ENCODE results near the gene ELF1.
"Not testable (repeated sequence)": the region's sequence is repeated elsewhere in the genome, so short reads cannot be mapped to it uniquely, and the experiment has no call there.

ELF1 gene

DNA sequence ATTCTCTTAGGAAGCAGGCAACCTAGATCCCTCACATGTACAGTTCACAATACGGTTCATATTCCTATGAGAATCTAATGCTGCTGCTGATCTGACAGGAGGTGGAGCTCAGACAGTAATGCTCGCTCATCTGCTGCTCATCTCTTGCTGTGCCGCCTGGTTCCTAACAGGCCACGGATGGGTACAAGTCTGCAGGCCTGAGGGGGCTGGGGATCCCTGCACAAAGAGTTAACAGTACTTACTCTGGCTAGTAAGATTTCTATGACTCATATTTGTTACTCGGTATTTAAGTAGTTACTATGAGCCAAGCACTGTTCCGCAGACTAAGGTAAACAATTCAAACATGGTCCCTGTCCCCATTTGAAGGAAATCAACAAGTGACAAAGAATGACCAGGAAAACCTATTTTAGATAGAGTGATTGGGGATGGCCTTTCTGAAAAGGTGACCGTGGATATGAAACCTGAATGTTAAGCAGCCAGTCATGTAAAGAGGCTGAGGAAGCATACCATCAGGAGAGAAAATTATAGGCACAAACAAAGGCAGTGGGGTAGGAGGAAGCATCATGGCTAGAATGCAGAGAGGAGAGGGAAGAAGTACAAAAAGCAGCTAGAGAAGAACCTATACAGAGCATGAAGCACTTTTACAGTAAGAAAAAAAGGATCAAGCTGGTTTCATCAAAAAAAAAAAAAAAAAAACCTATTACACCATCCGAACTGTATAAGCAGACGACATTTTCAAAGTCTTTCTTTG lies 21.6 kb upstream of the ELF1 start:
- DNase-seq: no peak

DNA sequence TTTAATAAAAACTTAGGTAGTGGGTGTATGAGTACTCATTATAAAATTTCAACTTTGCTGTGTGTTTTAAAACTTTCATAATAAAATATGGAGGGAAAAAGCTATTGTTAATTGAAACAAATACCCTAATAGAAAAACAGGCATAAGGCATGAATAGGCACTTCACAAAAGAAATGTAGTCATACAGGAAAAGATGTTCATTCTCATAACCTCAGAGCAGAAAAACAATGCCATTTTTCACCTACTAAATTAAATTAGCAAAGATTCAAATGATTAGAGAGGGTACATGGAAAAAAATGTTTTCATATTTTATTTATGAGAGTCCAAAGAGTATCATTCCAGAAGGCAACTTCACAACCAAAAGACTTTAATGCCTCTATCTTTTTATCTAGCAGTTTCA lies 20.6 kb upstream of the ELF1 start:
- no peak for DNase-seq

DNA sequence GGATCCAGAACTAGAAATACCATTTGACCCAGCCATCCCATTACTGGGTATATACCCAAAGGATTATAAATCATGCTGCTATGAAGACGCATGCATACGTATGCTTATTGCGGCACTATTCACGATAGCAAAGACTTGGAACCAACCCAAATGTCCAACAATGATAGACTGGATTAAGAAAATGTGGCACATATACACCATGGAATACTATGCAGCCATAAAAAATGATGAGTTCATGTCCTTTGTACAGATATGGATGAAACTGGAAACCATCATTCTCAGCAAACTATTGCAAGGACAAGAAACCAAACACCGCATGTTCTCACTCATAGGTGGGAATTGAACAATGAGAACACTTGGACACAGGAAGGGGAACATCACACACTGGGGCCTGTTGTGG lies 17.4 kb upstream of the ELF1 start:
- DNase-seq: not testable (repeated sequence)

DNA sequence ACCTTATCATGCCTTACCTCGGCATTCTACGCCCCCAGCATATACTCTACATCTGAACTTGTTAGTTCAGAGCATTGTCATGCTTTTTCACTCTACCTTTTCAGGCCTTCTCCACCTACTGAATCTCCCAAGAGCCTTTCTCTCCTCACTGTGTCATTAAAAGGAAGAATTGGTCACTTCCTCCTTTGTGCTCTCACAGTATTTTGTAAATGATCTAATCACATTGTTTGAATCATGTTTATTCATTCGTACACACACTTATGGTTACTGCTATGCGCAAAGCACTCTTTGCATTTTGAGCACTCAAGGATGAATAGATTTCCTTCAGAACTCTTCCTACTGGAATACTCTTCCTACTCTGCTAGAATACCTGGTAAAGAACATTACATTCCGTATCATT lies 15.8 kb upstream of the ELF1 start:
- DNase-seq: no peak

DNA sequence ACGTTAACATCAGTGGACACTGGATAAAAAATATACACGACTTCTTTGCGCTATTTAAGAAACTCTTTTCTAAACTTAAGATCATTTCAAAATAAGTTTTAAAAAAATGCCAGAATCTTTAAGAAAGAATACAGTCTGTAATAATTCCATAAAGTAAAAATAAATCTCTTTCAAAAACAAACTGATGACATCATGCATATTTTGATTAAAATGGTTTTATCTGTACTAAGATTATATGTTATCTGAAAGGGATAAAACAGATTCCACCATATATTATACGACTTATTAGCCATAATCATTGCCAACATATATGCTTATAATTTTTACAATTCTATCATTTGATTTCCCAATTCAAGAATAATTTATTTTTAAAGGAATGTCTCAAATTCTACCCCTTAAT lies 15.3 kb upstream of the ELF1 start:
- no peak for DNase-seq

DNA sequence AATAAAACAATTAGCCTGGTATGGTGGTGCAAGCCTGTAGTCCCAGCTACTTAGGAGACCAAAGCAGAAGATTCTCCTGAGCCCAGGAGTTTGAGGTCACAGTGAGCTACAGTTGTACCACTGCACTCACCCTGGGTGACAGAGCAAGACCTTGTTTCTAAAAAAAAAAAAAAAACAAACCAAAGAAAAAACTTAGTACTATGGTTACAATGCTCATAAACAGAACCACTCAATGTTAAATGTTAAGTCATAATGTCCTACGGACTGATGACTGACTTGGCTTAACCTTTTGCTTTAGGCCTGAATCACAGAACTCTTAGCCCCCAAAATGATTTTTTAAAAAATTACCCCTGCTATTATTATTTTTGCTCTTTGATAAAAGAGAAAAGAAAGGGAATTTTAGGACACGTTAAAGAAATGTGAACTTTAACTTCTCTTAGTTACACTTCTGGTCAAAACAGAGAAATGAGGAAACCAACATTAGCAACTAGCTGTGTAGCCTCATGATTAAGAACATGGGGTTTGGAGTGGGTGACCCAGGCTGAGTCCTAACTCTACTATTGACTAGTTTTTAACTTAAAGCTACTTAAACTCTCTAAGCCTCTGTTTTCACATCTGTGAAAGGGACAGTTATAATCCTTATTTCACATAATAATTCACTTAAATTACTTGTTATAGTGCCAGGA lies 13.7 kb upstream of the ELF1 start:
- no peak for DNase-seq

DNA sequence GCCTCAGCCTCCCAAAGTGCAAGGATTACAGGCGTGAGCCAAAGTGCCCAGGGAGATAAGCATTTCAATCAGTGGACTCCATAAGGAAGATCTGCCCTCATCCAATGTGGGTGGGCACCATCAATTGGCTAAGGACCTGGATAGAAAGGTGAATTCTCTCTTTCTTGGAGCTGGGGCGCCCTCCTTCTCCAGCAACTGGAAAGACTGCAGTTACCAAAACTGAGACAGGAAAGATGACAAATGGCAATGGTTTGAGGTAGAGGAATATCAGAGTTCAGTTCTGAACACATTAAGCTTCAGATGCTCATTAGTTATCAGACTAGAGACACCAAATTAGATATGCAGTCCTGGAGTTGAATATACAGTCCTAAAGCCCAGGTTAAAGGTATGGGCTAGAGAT lies 10.5 kb upstream of the ELF1 start:
- no peak for DNase-seq

DNA sequence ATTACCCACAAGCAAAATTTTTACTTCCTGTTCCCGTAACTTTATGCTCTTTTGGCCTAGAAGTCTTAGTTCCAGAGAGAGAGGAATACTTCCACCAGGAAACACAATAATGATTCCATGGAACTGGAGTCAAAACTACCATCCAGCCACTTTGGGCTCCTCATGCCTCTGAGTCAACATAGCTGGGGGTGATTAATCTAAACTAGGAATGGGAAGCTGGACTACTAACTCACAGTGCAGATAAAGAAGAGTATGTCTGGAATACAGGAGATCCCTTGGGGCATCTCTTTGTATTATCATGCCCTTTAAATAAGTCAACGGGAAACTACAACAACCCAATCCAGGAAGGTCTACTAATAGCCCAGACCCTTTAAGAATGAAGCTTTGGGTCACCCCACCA lies 8.9 kb upstream of the ELF1 start:
- DNase-seq: no peak

DNA sequence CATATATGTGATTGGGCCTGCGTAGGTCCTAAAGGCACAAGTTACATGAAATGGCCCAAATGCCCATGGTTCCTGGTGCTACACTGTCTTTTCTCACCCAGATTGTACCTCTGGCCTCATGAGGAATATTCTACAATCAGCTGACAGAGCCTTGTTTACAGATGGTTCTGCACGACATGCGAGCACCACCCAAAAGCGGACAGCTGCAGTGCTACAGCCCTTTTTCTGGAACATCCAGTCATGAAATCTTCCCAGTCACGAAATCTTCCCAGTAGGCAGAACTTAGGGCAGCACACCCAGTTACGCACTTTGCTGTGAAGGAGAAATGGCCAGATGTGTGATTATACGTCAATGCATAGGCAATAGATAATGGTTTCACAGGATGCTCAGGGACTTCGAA lies 7.7 kb upstream of the ELF1 start:
- no peak for DNase-seq

DNA sequence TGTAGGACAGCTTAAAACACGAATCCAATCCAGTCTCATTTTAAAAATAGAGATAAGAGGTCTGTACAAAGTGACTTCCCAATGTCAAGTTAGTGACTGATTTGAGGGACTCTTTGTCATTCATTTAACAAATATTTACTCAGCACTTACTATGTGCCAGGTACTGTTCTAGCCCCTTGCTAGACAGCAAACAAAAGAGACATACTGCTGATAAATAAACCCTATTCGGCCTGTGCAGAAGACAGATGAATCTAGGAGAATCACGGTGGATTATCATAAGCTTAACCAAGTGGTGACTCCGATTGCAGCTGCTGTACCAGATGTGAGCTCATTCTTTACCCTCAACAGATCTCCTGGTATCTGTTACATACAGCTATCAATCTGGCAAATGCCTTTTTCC lies 6.4 kb upstream of the ELF1 start:
- no peak for DNase-seq

DNA sequence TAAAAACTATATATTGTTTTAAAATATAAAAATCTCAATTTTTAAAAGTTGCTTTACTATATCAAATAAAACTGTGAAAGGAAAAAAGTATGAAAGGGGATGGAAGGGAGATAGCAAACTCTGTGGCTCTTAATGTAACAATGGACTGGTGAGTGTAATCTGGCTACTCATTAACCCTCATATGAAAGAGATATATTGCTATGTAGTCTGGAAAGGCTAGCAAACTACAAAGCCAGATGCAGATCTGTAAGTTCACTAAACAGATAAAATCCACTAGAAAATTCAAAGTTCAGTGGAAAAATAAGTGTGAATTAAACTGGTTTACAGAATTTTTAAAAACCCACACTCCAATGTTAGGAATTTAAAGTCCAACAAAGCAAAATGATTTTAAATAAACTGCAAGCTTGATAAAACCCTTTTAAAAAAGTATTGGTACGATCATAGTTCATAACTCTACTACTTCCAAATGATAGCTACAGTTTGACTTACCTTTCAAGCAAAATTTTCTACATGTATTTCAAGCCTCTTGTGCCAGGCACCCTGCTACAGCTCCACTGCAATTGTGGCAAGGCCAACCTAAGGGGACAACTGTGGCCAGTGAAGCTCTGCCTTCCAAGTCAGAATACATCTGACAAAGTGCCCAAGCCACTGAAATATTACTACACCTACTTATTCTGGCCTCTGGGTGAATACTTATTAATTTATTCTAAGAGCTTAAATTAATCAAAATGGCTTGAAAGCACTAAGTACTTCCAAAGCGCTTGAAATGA lies 647 bp upstream of the ELF1 start:
- no peak for DNase-seq

DNA sequence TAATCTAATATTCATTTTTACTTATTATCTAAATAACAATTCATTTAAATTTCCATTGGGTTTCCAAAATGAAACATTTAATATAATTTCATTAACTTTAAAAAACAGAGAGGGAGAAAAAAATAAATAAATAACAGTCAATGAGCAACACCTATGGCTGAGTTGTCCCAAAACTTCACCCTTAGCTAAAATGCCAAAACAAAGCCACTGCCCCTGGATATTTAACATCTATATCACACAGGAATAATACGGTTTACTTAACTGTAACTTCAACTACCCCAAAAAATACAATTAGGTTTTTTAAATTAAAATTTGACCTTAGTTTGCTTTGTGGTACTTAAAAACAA lies 541 bp downstream of the ELF1 start:
- no peak for DNase-seq

DNA sequence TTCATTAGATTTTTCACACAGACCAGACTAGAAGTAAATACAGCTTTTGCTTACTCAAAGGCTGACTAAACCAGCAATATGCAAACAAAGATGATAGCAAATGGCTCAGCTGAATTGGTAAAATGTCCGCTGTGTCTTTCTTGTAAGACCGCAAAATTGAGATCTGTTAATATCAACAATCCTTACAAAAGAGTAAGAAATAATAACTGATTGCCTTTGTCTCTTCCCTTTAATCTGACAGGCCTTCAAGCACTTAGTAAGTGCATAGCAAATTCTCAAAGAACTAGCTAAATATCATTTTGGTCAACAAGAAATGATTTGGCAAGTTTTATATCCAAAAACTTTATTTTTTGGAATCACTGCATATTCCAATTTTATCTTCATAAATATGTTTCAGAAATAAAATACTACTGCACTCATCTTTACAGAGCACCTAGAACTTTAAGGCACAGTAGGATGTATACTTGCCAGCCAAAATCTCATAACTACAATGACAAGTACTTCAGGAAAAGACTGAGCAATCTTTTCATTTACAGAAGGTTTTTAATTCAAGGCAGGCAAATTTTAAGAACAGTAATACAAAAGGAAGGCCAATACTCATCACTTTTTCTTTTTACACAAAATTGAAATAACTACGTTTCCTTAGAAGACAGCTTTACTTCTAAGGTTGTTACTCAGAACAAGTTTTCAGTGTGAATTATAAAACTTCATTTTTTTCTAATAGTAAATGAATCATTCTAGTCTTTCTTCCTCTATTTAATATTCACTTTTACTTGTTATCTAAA lies 1.1 kb downstream of the ELF1 start:
- no peak for DNase-seq

DNA sequence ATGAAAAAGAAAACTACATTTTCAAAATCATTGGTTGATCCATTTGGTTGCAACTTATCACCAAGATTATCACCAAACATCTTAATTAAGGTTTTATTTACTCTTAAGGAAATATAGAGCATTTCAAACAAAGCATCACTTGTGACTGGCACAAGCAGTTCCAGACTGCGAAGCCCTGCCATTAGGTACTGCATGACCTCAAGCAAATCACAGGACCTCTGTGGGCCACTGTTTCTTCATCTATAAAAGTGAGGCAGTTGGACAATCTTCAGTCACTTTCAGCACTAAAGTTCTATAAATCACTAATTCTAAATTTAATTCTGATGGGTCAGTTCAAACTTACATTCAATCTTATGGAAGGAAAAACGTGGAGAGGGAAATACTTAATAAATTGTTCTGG lies 2.0 kb downstream of the ELF1 start:
- no peak for DNase-seq

DNA sequence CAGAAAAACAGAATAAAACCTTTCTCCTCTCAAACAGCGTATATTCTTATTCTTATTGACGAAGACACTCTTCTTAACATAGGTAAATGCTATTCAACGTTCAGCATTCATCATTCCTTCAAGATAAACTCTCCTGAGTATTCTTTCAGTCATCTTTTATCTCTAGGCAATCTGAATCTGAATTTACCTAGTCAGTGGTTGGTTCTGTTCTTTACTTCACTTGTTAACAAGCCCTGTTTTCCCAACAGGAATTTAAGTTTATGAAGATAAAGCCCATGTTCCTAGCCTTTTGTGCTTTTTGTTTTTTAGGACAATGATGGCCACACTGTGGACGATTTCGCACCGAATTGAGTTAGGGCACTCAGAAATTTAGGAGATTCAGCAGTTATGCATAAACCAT lies 3.2 kb downstream of the ELF1 start:
- DNase-seq: no peak

DNA sequence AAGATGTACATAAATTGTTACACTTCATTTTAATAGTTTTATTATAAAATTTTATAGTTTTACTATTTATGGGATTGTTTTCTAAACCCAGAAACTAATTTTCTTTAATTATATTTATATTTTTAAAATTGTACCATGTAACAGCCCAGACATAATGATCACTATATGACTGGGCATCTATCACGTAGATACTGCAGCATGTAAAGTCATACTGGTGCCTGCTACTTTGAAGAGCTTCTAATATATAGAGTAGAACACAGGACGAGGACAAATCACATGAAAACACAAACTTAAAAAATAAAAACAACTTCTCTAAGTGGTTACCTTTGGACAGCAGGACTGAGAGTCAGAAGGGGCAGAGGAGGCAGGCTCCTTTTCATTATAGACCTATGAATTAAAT lies 5.3 kb downstream of the ELF1 start:
- DNase-seq: no peak

DNA sequence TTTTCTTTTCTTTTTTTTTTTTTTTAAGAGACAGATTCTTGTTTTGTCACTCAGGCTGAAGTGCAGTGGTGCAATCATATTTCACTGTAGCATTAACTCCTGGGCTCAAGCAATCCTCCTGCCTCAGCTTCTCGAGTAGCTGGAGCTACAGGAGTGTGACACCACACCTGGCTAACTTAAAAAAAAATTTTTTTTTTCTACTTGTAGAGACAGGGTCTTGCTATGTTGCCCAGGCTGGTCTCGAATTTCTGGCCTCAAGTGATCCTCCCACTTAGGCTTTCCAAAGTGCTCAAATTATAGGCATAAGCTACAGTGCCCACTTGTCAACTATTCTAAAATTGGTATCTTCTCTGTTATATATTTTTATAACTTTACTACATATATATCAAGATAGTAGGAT lies 6.6 kb downstream of the ELF1 start:
- DNase-seq: no peak

DNA sequence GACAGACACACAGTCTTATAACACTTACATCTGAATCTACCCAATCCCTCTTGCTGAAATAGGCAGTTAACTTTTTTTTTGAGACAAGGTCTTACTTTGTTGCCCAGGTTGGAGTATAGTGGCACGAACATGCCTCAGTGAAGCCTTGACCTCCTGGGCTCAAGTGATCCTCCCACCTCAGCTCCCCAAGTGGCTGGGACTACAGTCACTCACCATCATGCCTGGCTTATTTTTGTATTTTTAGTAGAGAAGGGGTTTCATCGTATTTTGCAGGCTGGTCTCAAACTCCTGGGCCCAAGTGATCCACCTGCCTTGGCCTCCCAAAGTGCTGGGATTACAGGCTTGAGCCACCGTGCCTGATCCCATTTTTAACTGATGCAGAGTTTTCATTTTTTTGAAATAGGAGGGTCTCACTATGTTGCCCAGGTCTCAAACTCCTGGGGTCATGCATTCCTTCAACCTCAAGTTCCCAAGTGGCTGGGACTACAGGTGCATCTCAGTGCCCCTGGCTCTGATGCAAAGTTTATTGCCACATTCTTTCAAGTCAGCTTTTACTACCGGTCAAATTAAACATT lies 7.6 kb downstream of the ELF1 start:
- no peak for DNase-seq

DNA sequence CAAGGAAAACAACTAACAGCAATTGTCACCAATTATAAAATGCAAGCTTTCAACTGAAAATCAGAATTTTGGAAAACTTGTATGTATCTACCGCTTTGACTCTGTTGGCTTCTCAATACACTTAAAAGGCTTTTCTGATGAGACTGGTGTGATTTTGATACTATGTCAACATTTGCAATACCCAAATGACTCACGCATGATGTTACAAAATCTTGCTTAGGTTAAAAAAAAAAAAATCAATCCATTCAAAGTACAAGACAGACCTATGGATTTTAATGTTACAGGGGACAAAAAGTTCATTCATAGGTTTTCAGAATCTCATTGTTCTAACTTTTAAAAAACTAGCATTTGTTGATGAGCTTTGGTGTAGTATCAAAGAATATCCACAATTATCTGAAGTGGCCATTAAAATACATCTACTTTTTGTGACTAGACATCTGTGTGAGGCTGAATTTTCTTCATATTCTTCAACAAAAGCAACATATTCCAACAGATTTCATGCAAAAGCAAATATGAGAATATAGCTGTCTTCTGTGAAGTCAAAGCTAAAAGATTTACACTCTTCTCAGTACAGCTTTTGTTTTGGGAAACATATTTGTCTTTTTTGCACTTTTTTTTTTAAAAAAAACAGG lies 10.7 kb downstream of the ELF1 start:
- DNase-seq: no peak

DNA sequence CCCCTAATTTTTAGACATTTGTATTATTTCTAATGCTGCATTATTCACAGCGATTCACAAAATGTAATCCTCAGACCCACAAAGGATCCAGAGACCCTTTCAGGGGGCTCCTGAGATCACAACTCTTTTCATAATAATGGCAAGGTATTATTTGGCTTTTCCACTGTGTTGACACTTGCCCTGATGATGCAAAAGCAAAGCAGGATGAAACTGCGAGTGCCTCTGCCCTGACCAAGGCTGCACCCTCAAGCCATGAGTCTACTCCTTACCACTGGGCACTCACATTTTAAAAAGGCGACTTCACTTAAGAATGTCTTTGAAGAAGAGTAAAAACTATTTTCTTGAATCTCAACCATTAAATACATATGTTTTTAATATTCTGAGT lies 11.4 kb downstream of the ELF1 start:
- no peak for DNase-seq

DNA sequence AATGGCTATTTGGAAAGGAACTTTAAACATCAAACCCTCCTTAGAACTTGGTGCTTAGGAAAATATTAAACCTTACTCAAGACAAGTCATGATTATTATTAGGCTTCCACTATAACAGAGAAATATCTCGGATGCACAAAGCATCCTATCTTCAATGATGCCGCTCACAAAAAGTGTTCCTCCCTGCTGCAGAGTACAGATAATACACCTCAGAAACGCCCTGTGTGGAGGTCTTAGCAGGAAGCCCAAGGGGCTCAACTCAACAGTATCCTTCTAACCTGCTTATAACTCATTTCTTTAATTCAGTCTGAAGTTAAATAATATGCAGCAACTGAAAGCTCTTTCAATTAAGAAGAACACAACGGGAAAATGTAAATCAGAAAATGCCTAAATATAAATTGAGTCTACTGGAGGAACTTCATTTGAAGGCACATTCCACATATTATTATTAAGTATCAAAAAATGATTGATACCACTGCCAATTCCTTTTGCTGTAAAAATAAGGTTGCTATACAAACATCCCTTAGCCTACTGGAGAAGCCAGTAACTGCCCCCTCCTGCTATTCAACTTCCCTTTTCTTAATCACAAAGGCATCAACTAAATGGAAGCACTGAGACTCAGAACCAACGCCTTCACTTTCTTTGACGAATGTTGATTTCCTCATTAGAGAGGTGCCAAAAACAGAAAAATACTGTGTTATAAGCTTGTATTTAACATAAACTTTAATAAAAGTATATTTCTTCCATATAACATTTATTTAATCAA lies 12.0 kb downstream of the ELF1 start:
- no peak for DNase-seq

DNA sequence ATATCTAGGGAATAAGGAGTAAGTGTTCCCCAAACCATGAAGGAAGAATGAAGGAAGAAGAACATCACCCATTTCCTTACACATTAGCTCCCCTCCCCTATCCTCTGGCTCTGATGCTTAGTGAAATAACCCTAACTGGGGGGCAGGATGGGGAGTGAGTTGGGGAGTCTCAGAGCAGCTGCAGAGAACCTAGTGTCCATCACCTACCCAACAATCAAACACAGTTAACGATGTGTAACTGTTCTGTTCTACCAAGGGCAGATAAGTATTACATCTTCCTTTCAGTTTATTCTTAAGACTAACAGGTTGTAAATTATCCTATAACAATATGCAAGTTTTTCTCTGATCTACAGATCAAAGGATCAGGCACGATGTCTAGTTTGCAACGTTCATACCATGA lies 12.8 kb downstream of the ELF1 start:
- DNase-seq: no peak
